ENCODE data around the gene UGT1A1. TPM values are rescaled to one million over a fixed set of nuclear protein-coding genes. Genes with fewer than 3 reads are reported as not detected.
A peak's percentile ranks its signal among the peaks of the same experiment; 100 is the strongest.
"Not testable (repeated sequence)": the region's sequence is repeated elsewhere in the genome, so short reads cannot be mapped to it uniquely, and the experiment has no call there.

The UGT1A1 gene
- 1.9 TPM for total RNA-seq
- polyA plus RNA-seq: 5.6 TPM

DNA sequence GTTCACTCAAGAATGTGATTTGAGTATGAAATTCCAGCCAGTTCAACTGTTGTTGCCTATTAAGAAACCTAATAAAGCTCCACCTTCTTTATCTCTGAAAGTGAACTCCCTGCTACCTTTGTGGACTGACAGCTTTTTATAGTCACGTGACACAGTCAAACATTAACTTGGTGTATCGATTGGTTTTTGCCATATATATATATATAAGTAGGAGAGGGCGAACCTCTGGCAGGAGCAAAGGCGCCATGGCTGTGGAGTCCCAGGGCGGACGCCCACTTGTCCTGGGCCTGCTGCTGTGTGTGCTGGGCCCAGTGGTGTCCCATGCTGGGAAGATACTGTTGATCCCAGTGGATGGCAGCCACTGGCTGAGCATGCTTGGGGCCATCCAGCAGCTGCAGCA is at the start of gene UGT1A1:
Gene UGT1A1 (plus strand): TSS at position 228 of the 400 bp plus-strand sequence. CDS start 18 bp downstream, at position 246.
- DNase-seq (ENCODE audit: extremely low spot score): no peak
- Histone ChIP-seq H3K27ac (ENCODE audit: low read depth) (peak within 1 kb of the TSS; percentile 41), H3K4me3 (ENCODE audit: low read depth, low read length) (no peak within 1 kb of the TSS), H3K36me3 (ENCODE audit: insufficient read depth) (no peaks in the 10 kb centered on the region), H3K4me1 (ENCODE audit: insufficient read depth) (no peaks in the 10 kb centered on the region)
- 87% methylated on average over 6 of the region's 6 CpGs for WGBS

DNA sequence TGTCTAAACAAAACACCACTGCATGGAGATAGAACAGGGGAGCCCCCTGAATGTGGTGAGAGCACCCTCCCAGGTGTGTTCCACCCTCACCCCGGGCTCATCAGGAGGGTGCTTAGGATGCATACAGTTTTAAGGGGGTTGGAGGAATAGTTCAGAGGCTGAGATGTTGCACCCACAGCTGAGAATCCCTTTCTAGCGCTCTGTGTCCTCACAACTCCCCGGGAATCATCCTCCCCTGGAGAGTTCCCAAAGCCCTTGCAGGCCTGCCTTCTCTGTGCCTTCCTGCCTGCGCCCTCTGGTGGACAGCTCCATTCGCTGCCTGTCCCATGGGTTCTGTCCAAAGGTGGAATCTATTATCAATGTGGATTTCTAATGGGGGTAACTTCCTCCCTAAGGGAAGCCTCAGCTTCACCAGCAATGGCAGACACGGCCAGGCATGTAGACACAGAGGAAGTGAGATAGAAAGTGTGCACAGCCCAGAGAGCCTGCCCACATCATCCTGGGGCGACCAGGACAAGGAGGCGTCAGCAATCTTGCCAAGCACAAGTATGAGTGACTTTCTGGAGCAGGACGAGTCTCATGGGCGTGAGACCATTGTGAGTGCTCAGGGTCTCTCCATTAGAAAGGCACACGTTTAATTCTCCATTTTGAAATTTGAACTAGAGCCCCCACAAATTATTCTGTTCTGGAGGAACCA is 48.6 kb upstream of the UGT1A1 start:
- no peaks in the 10 kb centered on the region for H3K36me3 ChIP-seq (ENCODE audit: insufficient read depth)
- no peak for DNase-seq (ENCODE audit: extremely low spot score)
- 35% methylated on average over 11 of the region's 11 CpGs for WGBS
- H3K27ac ChIP-seq (ENCODE audit: low read depth): no peak overlapping the region
- no peak overlapping the region for H3K4me3 ChIP-seq (ENCODE audit: low read depth, low read length)
- H3K4me1 ChIP-seq (ENCODE audit: insufficient read depth): no peaks in the 10 kb centered on the region

DNA sequence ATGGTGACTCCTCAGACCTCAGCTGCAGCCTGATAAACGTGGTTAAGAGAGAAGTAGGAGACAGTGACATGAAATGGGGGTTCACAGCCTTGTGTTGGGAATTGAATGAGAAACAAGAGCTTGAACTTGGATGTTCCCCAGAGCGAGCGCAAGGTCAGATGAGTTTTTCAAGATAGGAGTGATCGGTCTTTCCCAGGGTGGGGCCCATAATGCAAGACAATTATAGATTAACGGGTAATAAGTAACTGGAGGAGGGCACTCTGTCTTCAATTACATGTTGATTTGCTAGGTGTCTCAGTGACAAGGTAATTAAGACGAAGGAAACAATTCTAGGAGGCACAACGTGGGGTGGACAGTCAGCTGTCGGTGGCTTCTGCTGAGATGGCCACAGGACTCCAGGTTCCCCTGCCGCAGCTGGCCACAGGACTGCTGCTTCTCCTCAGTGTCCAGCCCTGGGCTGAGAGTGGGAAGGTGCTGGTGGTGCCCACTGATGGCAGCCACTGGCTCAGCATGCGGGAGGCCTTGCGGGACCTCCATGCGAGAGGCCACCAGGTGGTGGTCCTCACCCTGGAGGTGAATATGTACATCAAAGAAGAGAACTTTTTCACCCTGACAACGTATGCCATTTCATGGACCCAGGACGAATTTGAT is 47.3 kb upstream of the UGT1A1 start, which contains the start of gene UGT1A5:
Gene UGT1A5 (plus strand): TSS at position 297 of the 651 bp plus-strand sequence. CDS start 85 bp downstream, at position 382.
- Histone ChIP-seq H3K4me1 (ENCODE audit: insufficient read depth) (no peaks in the 10 kb centered on the region), H3K36me3 (ENCODE audit: insufficient read depth) (no peaks in the 10 kb centered on the region), H3K27ac (ENCODE audit: low read depth) (no peak within 1 kb of the TSS), H3K4me3 (ENCODE audit: low read depth, low read length) (no peak within 1 kb of the TSS)
- WGBS: 78% methylated on average over 14 of the region's 14 CpGs
- DNase-seq (ENCODE audit: extremely low spot score): no peak

DNA sequence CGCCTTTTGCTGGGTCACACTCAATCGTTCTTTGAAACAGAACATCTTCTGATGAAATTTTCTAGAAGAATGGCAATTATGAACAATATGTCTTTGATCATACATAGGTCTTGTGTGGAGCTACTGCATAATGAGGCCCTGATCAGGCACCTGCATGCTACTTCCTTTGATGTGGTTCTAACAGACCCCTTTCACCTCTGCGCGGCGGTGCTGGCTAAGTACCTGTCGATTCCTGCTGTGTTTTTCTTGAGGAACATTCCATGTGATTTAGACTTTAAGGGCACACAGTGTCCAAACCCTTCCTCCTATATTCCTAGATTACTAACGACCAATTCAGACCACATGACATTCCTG is 46.8 kb upstream of the UGT1A1 start:
- Histone ChIP-seq H3K4me3 (ENCODE audit: low read depth, low read length) (no peak overlapping the region), H3K4me1 (ENCODE audit: insufficient read depth) (no peaks in the 10 kb centered on the region), H3K27ac (ENCODE audit: low read depth) (no peak overlapping the region), H3K36me3 (ENCODE audit: insufficient read depth) (no peaks in the 10 kb centered on the region)
- WGBS: 88% methylated on average over 7 of the region's 7 CpGs
- no peak for DNase-seq (ENCODE audit: extremely low spot score)

GRCh38 chr2:233714121-233714520 is 45.9 kb upstream of the UGT1A1 start:
- H3K36me3 ChIP-seq (ENCODE audit: insufficient read depth): no peaks in the 10 kb centered on the region
- no peak overlapping the region for H3K4me3 ChIP-seq (ENCODE audit: low read depth, low read length)
- WGBS: 75% methylated on average over 2 of the region's 2 CpGs
- DNase-seq (ENCODE audit: extremely low spot score): no peak
- H3K4me1 ChIP-seq (ENCODE audit: insufficient read depth): no peaks in the 10 kb centered on the region
- no peak overlapping the region for H3K27ac ChIP-seq (ENCODE audit: low read depth)

GRCh38 chr2:233718552-233718951 is 41.5 kb upstream of the UGT1A1 start, which contains the start of gene UGT1A4:
Gene UGT1A4, plus strand, starts transcription at chr2:233718736. Its CDS starts 85 bp downstream, at chr2:233718821.
- DNase-seq (ENCODE audit: extremely low spot score): no peak
- Histone ChIP-seq H3K27ac (ENCODE audit: low read depth) (no peak within 1 kb of the TSS), H3K36me3 (ENCODE audit: insufficient read depth) (no peaks in the 10 kb centered on the region), H3K4me3 (ENCODE audit: low read depth, low read length) (no peak within 1 kb of the TSS), H3K4me1 (ENCODE audit: insufficient read depth) (no peaks in the 10 kb centered on the region)
- 79% methylated on average over 7 of the region's 7 CpGs for whole genome bisulfite sequencing

GRCh38 chr2:233728723-233729301 is 31.3 kb upstream of the UGT1A1 start, which contains the start of gene UGT1A3:
Gene UGT1A3, plus strand, starts transcription at chr2:233729042. Its CDS starts 85 bp downstream, at chr2:233729127.
- 77% methylated on average over 8 of the region's 8 CpGs for WGBS

GRCh38 chr2:233736868-233737653 is 23.0 kb upstream of the UGT1A1 start:
- peak overlapping the region; percentile 10 for H3K27ac ChIP-seq (ENCODE audit: low read depth)
- not testable (repeated sequence) for DNase-seq (ENCODE audit: extremely low spot score); H3K4me1 ChIP-seq (ENCODE audit: insufficient read depth); H3K4me3 ChIP-seq (ENCODE audit: low read depth, low read length); H3K36me3 ChIP-seq (ENCODE audit: insufficient read depth)
- WGBS: 81% methylated on average over 14 of the region's 14 CpGs

More at GRCh38 chr2:233728723-233729301, 31.3 kb upstream of the UGT1A1 start, which contains the start of gene UGT1A3:
- H3K4me3 ChIP-seq (ENCODE audit: low read depth, low read length): no peak within 1 kb of the TSS
- no peaks in the 10 kb centered on the region for H3K4me1 ChIP-seq (ENCODE audit: insufficient read depth)
- no peak within 1 kb of the TSS for H3K27ac ChIP-seq (ENCODE audit: low read depth)
- DNase-seq (ENCODE audit: extremely low spot score): no peak
- H3K36me3 ChIP-seq (ENCODE audit: insufficient read depth): no peaks in the 10 kb centered on the region

DNA sequence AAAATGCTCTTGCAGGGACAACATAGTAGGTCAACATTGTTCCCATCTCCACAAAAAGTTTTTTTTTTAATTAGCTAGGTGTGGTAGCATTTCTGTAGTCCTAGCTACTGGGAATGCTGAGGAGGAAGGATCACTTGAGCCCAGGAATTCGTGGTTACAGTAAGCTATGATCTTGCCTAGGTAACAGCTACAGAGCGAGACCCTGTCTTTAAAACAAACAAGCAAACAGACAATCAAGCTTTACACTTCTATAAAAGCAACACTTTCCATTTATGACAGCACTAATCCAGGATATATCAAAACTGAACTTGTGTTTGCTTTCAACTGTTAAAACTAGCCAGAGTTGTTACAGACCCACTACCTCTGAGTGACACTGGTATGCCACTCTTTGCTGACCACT is 19.2 kb upstream of the UGT1A1 start:
- H3K27ac ChIP-seq (ENCODE audit: low read depth): no peak overlapping the region
- 60% methylated on average over 2 of the region's 2 CpGs for WGBS
- no peak for DNase-seq (ENCODE audit: extremely low spot score)
- H3K36me3 ChIP-seq (ENCODE audit: insufficient read depth): no peaks in the 10 kb centered on the region
- H3K4me3 ChIP-seq (ENCODE audit: low read depth, low read length): no peak overlapping the region
- no peaks in the 10 kb centered on the region for H3K4me1 ChIP-seq (ENCODE audit: insufficient read depth)

DNA sequence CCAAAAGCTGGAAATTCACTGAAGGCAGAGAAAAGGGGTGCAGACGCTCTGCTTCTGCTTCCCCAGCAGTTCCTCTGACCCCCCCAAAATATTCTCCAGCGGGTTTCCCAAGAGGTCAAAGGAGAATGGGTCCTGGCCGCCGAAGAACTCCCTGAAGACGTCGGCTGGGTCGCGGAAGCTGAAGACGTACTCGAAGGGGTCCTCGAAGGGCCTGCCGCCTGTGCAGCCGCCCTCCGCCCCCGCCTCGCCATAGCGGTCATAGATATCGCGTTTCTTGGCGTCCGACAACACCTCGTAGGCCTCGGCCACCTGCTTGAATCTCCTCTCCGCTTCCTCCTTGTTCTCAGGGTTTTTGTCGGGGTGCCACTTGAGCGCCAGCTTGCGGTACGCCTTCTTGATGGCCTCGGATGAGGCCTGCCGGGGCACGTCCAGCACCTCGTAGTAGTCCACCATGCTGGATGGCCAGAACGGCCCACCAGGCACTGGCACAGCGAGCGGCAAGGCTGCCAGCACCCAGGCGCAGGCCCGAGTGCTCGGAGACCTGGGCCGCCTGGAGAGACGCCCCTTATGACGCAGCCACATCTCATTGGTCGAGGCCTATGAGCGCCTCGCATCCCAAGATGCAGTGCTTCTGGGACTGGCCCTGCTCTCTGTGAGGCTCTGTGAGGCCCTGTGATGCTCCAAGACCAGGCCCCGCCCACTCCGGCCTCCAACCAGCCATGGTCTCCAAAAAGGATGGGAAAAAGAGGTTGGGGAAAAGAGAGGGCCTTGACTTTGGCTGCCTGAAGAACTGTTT is 16.4 kb upstream of the UGT1A1 start:
- DNase-seq (ENCODE audit: extremely low spot score): no peak
- H3K4me3 ChIP-seq (ENCODE audit: low read depth, low read length): no peak overlapping the region
- no peaks in the 10 kb centered on the region for H3K4me1 ChIP-seq (ENCODE audit: insufficient read depth)
- no peaks in the 10 kb centered on the region for H3K36me3 ChIP-seq (ENCODE audit: insufficient read depth)
- H3K27ac ChIP-seq (ENCODE audit: low read depth): no peak overlapping the region
- 93% methylated on average over 45 of the region's 46 CpGs for WGBS

DNA sequence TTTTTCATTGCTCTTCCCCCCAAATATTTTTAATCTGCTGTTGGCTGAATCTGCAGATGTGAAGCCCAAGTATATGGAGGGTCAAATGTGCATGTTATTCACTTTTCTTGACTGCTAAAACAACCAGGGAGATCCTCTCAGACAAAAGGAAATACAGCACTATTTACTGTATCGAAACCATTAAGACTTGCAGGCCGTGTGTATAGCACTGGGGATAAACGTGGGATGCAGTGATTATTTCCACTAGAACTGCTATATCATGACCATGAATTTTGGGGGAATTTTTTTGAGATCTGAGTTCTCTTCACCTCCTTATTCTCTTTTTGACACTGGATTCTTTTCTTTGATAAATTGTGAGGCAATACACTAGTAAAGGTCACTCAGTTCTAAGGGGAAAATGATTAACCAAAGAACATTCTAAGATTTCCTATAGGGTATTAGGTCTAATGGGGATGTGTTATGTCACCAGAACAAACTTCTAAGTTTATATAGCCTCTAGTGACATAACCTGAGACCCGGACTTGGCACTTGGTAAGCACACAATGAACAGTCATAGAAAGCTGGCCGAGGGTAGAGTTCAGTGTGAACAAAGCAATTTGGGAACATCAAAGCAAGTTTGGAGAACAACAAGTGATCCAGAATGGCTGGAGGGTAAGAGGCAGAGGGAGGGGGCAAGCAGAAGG is 14.9 kb upstream of the UGT1A1 start:
- Histone ChIP-seq H3K27ac (ENCODE audit: low read depth) (no peak overlapping the region), H3K4me3 (ENCODE audit: low read depth, low read length) (no peak overlapping the region), H3K36me3 (ENCODE audit: insufficient read depth) (no peaks in the 10 kb centered on the region), H3K4me1 (ENCODE audit: insufficient read depth) (no peaks in the 10 kb centered on the region)
- no peak for DNase-seq (ENCODE audit: extremely low spot score)
- WGBS: 70% methylated on average over 5 of the region's 5 CpGs

DNA sequence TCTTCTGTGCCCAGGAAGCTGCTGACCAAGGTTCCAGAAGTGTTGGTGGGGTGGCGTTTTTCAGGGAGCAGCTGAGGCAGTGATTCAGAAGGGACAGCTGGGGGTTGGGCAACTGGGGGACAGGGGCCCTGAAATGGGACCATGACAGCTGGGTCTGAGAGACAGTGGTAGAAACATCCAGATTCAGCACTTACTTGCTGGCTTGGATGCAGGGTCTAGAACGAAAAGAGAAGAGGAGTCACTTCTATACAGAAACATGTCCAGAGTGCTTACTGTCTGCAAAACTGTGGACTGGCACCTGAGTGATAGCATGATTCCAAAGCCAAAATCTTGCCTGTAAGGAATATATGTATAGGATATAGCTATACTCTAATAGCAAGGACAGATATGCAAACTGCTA is 14.2 kb upstream of the UGT1A1 start:
- H3K4me3 ChIP-seq (ENCODE audit: low read depth, low read length); H3K4me1 ChIP-seq (ENCODE audit: insufficient read depth); H3K36me3 ChIP-seq (ENCODE audit: insufficient read depth); H3K27ac ChIP-seq (ENCODE audit: low read depth); DNase-seq (ENCODE audit: extremely low spot score): not testable (repeated sequence)
- 67% methylated on average over 2 of the region's 2 CpGs for WGBS

Data from urinary bladder (tissue), 4 donors.